HG02642 (cell line): Measurements from ENCODE around the gene RAB6C.
A peak's percentile ranks its signal among the peaks of the same experiment; 100 is the strongest.
"Not testable (repeated sequence)": the region's sequence is repeated elsewhere in the genome, so short reads cannot be mapped to it uniquely, and the experiment has no call there.

Experiments used
- ATAC-seq: cut with Tn5 transposase; IDR thresholded peaks from one replicate; pipeline ENCODE4 v1.9.1; 2021; ENCODE audit warnings: mild to moderate bottlenecking; ENCODE audit not compliant: unreplicated experiment, poor library complexity

The RAB6C gene

DNA sequence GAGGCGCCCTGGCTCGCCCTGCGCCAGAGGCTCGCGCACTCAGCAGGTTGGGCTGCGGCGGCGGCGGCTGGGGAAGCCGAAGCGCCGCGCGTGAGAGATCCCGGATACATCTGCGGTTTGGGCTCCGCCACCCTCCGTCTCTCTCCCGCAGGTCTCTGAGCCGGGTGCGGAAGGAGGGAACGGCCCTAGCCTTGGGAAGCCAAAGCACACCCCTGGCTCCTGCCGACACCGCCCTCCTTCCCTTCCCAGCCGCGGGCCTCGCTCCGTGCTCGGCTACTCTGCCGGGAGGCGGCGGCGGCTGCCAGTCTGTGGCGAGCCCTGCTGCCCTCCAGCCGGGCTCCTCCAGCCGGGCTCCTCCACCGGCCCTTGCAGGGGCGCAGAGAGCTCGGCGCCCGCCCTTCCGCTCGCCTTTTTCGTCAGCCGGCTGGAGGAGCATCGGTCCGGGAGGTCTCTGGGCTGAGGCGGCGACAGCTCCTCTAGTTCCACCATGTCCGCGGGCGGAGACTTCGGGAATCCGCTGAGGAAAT lies at the start of gene RAB6C:
RAB6C (plus strand) TSS at position 38 of the 527 bp plus-strand sequence; CDS start at position 488, 450 bp downstream.
- not testable (repeated sequence) for ATAC-seq

DNA sequence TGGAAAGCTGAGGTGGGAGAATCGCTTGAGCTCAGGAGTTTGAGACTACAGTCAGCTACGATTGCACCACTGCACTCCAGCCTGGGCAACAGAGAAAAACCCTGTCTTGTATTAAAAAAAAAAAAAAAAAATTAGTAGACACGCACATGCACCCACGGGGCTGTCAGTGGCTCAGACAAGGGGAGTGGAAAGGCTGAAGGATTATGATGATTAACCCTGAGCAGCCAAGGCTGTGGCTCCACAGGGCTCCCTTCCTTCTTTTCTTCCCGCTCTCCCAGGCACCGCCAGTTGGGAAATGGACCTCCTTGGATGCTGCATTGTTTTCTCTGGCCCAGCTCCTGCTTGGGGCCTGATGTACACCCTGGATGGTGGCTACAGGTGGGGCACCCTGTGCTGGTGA lies 49.0 kb upstream of the RAB6C start:
- no peak for ATAC-seq

DNA sequence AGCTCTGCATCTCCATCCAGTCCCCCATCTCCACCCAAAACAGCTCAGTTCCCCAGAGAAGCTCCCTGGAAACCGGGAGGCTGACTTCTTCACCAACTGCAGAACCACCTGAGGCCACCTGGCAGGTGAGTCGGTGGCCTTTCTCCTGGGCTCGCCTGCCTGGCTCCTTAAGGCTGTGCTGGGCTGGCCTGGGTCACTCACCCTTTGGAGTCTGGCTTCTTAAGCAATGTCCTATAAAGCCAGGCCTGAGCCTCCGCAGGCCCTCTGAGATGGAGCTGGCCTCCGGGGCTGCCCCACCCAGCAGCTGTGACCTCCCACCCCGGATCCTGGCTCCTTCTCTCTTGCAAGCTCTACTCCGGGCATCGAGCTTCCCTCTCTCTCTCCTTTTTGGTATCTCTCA lies 46.1 kb upstream of the RAB6C start:
- not testable (repeated sequence) for ATAC-seq

DNA sequence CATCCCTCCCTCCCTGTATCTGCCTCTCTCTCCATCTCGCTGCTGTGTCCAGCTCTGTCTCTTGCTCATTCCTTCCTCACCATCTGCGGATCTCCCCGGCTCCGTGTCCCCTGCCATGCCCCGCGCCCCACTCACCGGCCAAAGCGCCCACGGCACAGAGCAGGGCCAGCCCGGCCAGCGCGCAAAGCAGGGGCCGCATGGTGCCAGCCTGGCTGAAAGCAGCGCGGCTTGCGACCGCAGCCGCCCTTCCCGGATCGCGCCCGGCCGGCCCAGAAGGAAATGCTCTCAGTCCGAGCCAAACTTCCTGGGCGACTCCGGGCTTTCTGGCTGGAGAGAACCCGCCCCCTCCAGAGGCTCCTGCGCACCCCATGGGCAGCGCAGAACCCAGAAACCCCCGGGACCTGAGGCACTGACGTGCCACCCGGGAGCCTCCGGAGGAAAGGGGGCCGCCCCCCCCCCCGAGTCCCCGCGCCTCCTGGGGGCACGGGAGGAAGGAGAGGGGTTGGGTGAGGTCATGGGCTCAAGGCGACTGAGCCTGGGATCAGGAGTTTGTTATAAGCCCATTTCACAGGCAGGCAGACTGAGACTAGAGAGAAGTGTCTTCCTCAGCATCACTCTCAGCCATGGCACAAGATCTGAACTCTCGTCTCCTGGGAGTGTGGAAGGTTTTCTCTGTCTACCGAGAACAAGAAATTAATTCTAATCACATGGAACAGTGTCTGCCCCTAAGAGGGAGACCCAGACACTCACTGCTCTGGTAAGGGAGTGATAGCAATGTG lies 45.2 kb upstream of the RAB6C start:
- no peak for ATAC-seq

DNA sequence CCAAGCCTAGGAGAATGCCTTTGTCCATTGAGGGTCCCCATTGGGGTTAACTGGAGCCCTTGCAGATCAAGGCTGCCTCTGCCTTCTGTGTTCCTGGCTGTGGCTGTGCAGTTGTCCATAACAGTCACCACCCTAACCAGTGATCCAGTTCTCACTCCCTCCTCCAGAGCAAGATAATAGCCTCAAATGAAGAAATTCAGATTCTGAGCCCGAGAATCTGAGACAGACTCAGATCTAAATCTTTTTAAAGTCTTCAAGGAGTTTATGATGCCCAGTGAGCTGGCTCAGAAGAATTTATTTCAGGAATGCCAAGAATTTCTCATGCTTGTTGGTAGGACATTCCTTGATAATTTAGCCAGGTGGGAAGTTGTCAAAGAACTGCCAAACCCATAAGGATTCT lies 44.3 kb upstream of the RAB6C start:
- ATAC-seq, result no peak

DNA sequence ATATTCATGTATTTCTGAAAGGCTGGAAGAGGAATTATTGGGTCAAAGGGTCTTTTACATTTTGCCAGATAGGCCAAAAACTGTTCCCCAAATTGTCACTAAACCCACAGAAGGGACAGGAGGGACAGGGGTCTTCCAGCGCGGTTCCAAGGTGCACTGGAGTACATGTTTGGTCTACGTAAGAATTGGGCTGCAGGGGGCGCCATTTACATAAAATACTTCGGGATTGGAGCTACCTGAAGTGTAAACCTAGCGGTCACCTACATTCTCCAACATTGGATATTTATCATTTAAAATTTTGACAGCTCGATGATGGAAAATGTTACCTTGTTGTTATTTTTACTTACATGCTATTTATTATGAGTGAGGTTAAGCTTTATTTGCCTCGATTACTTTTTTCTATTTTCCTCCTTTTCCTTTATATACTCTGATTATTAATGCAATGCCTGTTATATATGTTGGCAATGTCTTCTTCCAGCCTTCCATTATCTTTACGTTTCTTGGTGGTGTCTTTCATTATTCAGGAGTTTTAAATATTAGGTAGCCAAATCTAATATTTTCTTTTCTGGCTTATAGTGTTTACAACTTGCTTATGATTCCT lies 43.0 kb upstream of the RAB6C start:
- ATAC-seq, result peak; percentile 79

DNA sequence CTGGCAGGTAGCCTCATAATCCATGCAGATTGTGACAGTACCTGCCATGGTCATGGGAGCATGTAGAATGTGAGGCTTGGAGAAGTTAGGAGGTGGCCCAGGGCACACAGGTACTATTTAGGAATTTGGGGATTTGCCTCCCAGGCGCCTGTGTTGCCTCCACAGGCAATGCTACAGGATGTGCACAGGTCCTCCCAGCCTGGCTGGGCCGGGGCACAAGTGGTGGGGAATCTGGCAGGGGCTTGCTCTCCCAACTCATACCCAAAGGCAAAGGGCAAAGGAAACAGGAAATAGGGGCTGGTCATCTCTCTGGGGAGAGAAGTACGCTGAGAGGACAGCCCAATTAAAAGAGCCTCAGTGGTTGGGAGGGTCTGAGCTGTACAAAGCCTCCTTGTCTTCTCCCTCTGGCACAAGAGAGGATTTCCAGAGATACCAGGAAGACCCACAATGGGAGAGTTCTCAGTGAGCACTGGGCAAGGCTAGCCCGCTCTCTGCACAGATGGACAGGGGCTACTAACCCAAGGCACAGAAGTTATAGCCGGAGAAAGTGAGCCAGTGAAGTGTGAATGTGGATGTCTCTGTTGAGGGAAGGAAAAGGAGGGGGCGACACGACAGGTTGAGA lies 40.5 kb upstream of the RAB6C start:
- not testable (repeated sequence) for ATAC-seq

DNA sequence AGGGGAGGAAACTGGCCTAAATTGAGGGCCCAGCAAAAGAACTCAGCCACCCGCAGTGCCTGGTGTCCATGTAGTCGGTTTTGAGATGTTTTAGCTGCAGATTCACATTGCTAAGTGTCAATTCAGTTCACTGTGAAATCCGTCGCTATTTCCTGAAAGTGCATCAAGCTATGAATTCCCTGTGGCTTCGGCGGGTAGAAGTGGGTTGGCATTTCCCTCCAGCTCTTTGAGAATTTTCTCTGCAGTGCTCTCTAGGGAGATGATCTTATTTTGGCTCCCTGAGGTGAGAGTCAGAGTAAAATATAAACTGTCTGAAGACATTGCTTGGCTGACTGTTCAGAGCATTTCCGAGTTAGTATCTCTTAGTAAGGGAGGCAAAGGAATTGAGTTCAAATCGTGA lies 36.0 kb upstream of the RAB6C start:
- not testable (repeated sequence) for ATAC-seq

DNA sequence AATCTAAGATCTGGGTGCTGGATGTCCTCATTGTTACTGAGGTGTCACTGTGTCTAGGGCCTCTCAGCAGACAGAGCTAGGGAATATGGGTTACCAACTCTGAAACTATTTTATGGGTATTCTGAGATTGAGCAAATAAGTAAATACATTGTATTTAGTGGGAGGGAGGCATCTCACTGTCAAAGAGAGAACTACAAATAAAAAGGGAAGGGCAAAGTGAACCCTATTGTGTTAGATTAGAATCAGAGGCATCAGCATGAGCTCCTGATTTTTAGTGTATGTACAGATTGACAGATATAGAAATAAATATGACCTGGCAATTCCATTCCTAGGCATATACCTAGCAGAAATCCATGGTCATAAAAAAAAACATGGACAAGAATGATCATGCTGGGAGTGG lies 33.9 kb upstream of the RAB6C start:
- ATAC-seq, result no peak

DNA sequence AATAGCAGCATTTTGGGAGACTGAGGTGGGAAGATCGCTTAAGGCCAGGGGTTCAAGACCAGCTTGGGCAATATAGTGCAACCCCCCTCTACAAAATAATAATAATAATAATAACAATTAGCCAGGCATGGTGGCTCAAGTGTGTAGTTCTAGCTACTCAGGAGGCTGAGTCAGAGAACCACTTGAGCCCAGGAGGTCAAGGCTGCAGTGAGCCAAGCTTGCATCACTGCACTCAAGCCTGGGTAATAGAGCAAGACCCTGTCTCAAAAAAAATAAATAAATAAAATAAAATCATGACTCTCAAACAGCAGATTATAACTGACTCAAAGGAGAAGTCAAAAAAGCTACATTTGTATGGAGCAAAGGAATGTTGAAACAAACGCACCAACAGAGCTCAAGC lies 31.8 kb upstream of the RAB6C start:
- ATAC-seq, result not testable (repeated sequence)

DNA sequence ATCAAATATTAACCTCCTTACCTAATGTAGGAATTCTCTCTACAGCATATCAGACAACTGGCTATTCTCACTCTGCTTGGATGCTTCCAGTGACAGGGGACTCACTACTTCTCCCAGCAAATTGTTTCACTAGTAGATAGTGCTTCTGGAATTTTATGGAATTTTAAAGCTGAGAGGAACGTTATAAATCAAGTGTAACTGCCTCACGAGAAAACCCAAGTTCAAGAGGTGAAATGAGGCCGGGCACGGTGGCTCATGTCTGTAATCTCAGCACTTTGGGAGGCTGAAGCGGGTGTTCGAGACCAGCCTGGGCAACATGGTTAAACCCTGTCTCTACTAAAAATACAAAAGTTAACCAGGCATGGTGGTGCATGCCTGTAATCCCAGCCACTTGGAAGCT lies 23.3 kb upstream of the RAB6C start:
- ATAC-seq, result not testable (repeated sequence)

DNA sequence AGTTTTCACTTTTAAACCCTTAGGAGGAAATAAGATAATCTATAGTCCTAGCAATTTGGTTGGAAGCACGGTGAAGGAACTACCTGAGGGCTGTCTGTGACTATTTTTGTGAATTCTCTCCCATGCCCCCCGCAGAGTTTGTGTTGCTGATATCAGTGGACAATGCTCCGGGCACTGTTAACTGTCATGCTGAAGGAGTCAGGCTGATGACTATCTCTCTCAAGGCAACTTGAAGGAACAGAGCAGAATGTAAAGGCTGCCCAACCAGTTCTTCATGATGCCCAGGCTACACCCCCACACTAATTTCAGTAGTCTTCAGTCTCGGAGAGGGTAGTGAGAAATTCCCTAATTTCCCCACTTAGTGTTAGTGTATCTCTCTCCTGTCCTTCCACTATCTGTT lies 21.6 kb upstream of the RAB6C start:
- no peak for ATAC-seq

DNA sequence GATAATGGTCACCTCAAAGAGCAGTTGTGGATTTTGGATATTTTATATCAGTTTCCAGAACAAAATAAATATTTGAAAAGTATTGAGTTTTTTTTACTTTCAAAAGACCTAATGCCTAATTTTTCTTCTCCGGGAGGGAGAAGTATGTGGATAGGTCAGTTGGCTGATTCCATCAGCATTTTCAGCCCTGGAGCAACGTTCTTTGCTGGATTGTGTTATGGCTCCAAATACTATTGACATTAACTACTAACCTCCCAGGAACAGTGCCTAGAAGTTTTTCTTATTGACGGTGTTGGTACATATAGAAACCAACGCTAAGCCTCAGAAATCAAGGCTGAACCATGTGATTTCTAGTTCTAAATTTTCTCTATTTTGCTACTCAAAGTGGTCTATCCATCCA lies 20.7 kb upstream of the RAB6C start:
- ATAC-seq, result not testable (repeated sequence)

DNA sequence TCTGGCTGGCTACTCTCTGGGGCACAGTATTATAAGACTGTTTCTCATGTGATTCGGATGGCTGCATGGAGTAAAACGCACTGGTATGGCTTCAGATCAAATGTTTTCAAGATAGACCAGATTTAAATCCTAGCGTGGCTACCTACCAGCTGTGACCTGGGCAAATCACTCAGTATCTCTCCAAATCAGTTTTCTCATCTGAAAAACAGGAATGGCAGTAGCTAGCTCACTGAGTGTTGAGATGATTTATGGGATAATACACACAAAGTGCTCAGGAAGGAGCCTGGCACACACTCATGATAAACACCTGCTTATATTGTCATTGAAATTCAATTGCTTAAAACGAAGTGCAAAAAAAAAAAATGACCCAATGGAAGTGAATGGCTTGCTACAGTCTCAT lies 10.9 kb upstream of the RAB6C start:
- not testable (repeated sequence) for ATAC-seq

DNA sequence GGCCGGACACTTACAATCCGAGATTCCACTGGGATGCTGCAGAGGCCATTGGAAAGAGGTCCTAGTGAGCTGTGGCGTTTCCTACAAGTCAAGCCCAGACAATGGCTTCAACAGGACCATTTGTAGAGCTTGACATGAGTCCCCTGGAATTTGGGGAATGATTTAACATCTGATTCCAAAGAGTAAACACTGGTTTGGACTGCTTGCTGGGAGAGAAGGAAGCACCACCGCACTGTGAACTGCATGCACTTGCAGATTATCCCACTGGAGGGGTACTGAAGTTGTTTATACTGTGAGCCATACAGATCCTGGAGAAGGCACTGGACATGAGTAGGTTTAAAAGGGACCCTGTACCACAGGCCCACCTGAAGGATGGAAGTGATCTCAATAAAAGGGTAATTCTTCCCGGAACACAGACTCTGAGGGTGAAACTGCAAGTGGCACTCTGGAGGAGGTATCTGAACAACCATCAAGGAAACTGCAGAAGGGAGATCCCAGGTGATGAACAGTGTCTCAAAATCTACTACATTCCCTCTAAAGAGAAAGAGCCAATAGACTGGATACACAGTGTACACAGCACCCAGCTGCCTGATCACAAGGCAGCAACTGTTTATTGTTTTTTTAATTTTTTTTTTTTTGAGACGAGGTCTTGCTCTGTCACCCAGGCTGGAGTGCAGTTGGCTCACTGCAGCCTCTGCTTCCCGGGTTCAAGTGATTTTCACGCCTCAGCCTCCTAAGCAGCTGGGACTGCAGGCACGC lies 4.3 kb upstream of the RAB6C start:
- ATAC-seq, result no peak

DNA sequence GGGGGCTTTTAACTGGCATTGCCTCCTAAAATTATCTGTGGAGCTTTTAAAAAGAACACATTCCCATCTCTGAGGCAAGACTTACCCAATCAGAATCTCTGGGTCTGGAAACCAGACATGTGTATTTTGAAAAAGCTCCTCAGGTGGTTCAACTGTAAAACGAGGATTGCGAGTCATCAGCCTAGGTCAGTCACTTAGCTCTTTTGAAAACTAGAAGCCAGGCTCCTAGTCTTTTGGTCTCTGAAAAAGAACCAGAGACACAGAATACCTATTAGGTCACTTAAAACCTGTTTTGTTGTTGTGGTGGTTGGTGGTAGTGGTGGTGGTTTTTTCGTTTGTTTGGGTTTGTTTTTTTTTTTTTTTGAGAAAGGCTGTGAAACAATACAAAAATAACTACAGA lies 2.5 kb upstream of the RAB6C start:
- ATAC-seq, result not testable (repeated sequence)

DNA sequence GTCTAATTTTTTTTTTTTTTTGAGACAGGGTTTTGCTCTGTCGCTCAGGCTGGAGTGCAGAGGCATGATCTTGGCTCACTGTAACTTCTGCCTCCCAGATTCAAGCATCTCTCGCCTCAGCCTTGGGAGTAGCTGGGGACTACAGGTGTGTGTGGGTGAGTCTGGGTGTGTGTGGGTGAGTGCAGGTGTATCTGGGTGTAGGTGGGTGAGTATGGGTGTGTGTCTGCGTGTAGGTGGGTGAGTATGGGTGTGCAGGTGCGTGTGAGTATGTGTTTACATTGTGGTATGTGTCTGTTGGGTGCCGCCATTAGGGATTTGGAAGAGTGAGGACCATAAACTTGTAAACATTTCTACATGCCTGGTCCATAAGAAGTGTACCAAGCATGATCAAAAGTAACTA lies 1.5 kb upstream of the RAB6C start:
- no peak for ATAC-seq

DNA sequence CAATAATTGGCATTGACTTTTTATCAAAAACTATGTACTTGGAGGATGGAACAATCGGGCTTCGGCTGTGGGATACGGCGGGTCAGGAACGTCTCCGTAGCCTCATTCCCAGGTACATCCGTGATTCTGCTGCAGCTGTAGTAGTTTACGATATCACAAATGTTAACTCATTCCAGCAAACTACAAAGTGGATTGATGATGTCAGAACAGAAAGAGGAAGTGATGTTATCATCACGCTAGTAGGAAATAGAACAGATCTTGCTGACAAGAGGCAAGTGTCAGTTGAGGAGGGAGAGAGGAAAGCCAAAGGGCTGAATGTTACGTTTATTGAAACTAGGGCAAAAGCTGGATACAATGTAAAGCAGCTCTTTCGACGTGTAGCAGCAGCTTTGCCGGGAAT lies 780 bp downstream of the RAB6C start:
- ATAC-seq, result not testable (repeated sequence)

DNA sequence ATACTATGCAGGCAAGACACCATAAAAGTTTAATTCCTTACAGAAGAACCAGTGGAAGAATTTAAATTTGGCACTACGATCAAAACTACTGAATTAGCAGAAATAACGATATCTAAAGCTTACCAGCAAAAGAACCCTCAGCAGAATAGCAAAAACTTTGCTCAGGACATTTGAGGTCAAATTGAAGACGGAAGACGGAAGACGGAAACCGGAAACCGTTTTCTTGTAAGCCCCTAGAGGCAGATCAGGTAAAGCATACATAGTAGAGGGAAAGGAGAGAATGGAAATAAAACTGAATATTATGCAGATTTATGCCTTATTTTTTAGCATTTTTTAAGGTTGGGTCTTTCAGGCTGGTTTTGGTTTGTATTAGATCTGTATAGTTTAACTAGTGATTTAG lies 2.2 kb downstream of the RAB6C start:
- ATAC-seq, result not testable (repeated sequence)

DNA sequence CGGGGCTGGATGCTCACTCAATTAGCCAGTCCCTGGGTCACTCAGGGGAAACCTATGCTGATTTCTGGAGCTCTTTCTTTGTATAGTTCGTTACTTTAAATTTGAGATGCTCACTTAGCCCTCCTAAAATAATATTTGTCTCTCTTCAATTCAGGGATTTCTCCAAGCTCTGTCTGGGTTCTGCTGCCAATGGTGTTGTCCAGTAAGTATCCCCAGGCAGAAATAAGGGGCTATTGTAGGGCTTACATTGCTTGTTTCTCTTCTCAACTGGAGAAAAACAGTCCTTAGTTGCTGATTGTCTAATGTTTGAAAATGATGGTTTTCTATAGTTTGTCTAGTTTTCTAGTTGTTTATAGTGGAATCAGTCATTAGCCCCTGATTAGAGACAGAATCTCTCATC lies 5.0 kb downstream of the RAB6C start:
- ATAC-seq, result no peak
